Adipose tissue (tissue), 3 donors: Measurements from ENCODE around the gene C12orf54. TPM values are rescaled to one million over a fixed set of nuclear protein-coding genes. Genes with fewer than 3 reads are reported as not detected.
"Not testable (repeated sequence)": the region's sequence is repeated elsewhere in the genome, so short reads cannot be mapped to it uniquely, and the experiment has no call there.

Source experiments
- H3K27ac ChIP-seq: one replicate; pipeline ENCODE4 v1.5.1; 2013; ENCODE audit warnings: low read depth, low read length
- WGBS, 3 donors: extraction: QIAGEN DNeasy Blood & Tissue Kit; methylation state at CpG; one replicate each; pipeline ENCODE4 v1.1.7; 2013; 5-methylcytosine and 5-hydroxymethylcytosine counted together
- polyA plus RNA-seq, 3 donors: library from polyadenylated mRNA; stranded (reverse); fragments of 200-250 nt; gene quantifications; one replicate each; pipeline ENCODE4 v1.2.3, GENCODE V29; 2013
- donor health status: healthy with polysubstance abuse.
- donor health status: Bipolar disorder and iron deficiency.
- donor health status: healthy.

C12orf54 gene
- polyA plus RNA-seq, 3 donors, result 0.15 TPM; not detected in 2

GRCh38 chr12:48489456-48489855, 7.2 kb downstream of the C12orf54 start:
- H3K27ac ChIP-seq, result not testable (repeated sequence)
- WGBS, 3 donors, result 81 to 89% (median 86%) methylated on average over 7 of the region's 7 CpGs

GRCh38 chr12:48500281-48500680, 18.0 kb downstream of the C12orf54 start:
- WGBS, 3 donors, result 94 to 96% (median 96%) methylated on average over 16 to 26 of the region's 32 CpGs
- H3K27ac ChIP-seq, result not testable (repeated sequence)

GRCh38 chr12:48506836-48507235, 24.5 kb downstream of the C12orf54 start:
- H3K27ac ChIP-seq, result not testable (repeated sequence)
- WGBS, 3 donors, result 32 to 75% (median 61%) methylated on average over 2 of the region's 2 CpGs

- no peak overlapping the region for H3K27ac ChIP-seq
- WGBS, 3 donors, result 56 to 78% (median 76%) methylated on average over 2 of the region's 2 CpGs
Observed at GRCh38 chr12:48508987-48509386, 26.7 kb downstream of the C12orf54 start.

- no peak overlapping the region for H3K27ac ChIP-seq
- 40 to 50% (median 42%) methylated on average over 1 of the region's 1 CpG for WGBS, 3 donors
Observed at GRCh38 chr12:48510111-48510510, 27.8 kb downstream of the C12orf54 start.

- no peak overlapping the region for H3K27ac ChIP-seq
- 61 to 80% (median 66%) methylated on average over 2 of the region's 2 CpGs for WGBS, 3 donors
Observed at GRCh38 chr12:48512855-48513254, 30.6 kb downstream of the C12orf54 start.

- WGBS, 3 donors, result 82 to 88% (median 87%) methylated on average over 1 of the region's 1 CpG
- H3K27ac ChIP-seq, result no peak overlapping the region
Observed at GRCh38 chr12:48514728-48515127, 32.4 kb downstream of the C12orf54 start.

- WGBS, 3 donors, result 84 to 92% (median 90%) methylated on average over 16 to 24 of the region's 24 CpGs
- H3K27ac ChIP-seq, result not testable (repeated sequence)
Observed at GRCh38 chr12:48520381-48520780, 38.1 kb downstream of the C12orf54 start.

- 77 to 83% (median 82%) methylated on average over 5 of the region's 5 CpGs for WGBS, 3 donors
Observed at GRCh38 chr12:48525332-48525731, 43.0 kb downstream of the C12orf54 start, which contains the start of gene OR8S1. TSS of gene OR8S1 (plus strand) at chr12:48525632. CDS start at chr12:48525632, 0 bp downstream.

GRCh38 chr12:48527891-48528670, 45.8 kb downstream of the C12orf54 start:
- 91 to 93% (median 92%) methylated on average over 42 to 44 of the region's 44 CpGs for WGBS, 3 donors
- H3K27ac ChIP-seq, result no peak overlapping the region

More at GRCh38 chr12:48525332-48525731, 43.0 kb downstream of the C12orf54 start, which contains the start of gene OR8S1:
- H3K27ac ChIP-seq, result no peak within 1 kb of the TSS

GRCh38 chr12:48532601-48533000, 50.3 kb downstream of the C12orf54 start:
- no peak overlapping the region for H3K27ac ChIP-seq

- WGBS, 3 donors, result 84 to 93% (median 87%) methylated on average over 1 of the region's 1 CpG
- H3K27ac ChIP-seq, result no peak overlapping the region
Observed at GRCh38 chr12:48536602-48537001, 54.3 kb downstream of the C12orf54 start.

- 50 to 62% (median 51%) methylated on average over 8 of the region's 8 CpGs for WGBS, 3 donors
- H3K27ac ChIP-seq, result no peak overlapping the region
Observed at GRCh38 chr12:48542300-48542928, 60.1 kb downstream of the C12orf54 start.

GRCh38 chr12:48545833-48546469, 63.7 kb downstream of the C12orf54 start:
- no peak overlapping the region for H3K27ac ChIP-seq
- WGBS, 3 donors, result 40 to 57% (median 48%) methylated on average over 4 of the region's 4 CpGs

Other genes starting within 250 kb of the C12orf54 start
- 1 to 10 TPM; 6.8 to 9.9 (median 8.1) TPM for gene ZNF641, start 131.6 kb upstream of the C12orf54 start, polyA plus RNA-seq
- not detected for gene ANP32D, start 9.9 kb upstream of the C12orf54 start, polyA plus RNA-seq
- gene OR8S1, start 43.1 kb downstream of the C12orf54 start, polyA plus RNA-seq, result not detected
- not detected for gene LALBA, start 87.5 kb downstream of the C12orf54 start, polyA plus RNA-seq
- gene KANSL2, start 199.7 kb downstream of the C12orf54 start, polyA plus RNA-seq, result 10 to 100 TPM; 14.5 to 20.6 (median 15.0) TPM
- gene CCNT1, start 234.2 kb downstream of the C12orf54 start, polyA plus RNA-seq, result 1 to 10 TPM; 4.6 to 8.0 (median 5.4) TPM